ENCODE data around the gene COQ10B. TPM values are rescaled to one million over a fixed set of nuclear protein-coding genes. Genes with fewer than 3 reads are reported as not detected.

The COQ10B gene
- total and polyA plus RNA-seq, 2 of the 4 experiments (the other 2 are of a cell fraction), result 9.5 to 28.7 TPM

- Histone ChIP-seq H2BK5ac (ENCODE audit: low read depth, low read length, poor library complexity, severe bottlenecking) (peak overlapping the region; percentile 79), H3K9me1 (ENCODE audit: insufficient read depth, low read length) (peaks cover under 1% of the 10 kb centered on the region; the same call in 1 of the 2 replicates), H2BK120ac (ENCODE audit: low read depth, low read length) (peak overlapping the region; percentile 3; the same call in 1 of the 2 replicates), H2AK5ac (ENCODE audit: low read depth, low read length) (no peak overlapping the region), H4K91ac (ENCODE audit: insufficient read depth, low read depth, low read length) (peak overlapping the region; percentile 76; the same call in 1 of the 2 replicates), H3K27me3 (ENCODE audit: control insufficient read depth, insufficient read depth, low read length) (no peaks in the 10 kb centered on the region), H2AK9ac (replicated peaks; ENCODE audit: low read depth, low read length, poor library complexity) (peak overlapping the region; percentile 84), H3K27ac (ENCODE audit: insufficient read depth, low read length) (peak overlapping the region; percentile 92), H4K5ac (ENCODE audit: low read depth, low read length) (no peak overlapping the region; the same call in 1 of the 2 replicates), H2AFZ (replicated peaks; ENCODE audit: low read length, poor library complexity) (peak overlapping the region; percentile 97), H2BK20ac (ENCODE audit: low read depth, low read length) (no peak overlapping the region), H3K36me3 (ENCODE audit: control insufficient read depth, insufficient read depth, low read length) (peaks cover under 1% of the 10 kb centered on the region; the same call in 1 of the 2 replicates), H3K56ac (ENCODE audit: extremely low read depth, insufficient read depth, low read length) (peak overlapping the region; percentile 45), H3K23ac (ENCODE audit: low read depth, low read length) (peak overlapping the region; percentile 61), H3K4me1 (ENCODE audit: control insufficient read depth, insufficient read depth, low read length) (no peaks in the 10 kb centered on the region), H2BK15ac (ENCODE audit: low read depth, low read length) (no peak overlapping the region), H3K4me3 (ENCODE audit: insufficient read depth, low read depth, low read length) (peak overlapping the region; percentile 70), H3K9me3 (ENCODE audit: control insufficient read depth, insufficient read depth, low read length) (no peaks in the 10 kb centered on the region), H3K79me1 (ENCODE audit: low read depth in 1 of 2, low read length in 2 of 2) (peaks cover 4 to 15% of the 10 kb centered on the region in 2 experiments; a peak in 3 of 4 replicates), H3K14ac (replicated peaks; ENCODE audit: low read depth, low read length) (peak overlapping the region; percentile 45), H4K20me1 (ENCODE audit: insufficient read depth, low read length) (peaks cover 41% of the 10 kb centered on the region), H3K9ac (ENCODE audit: low read depth, low read length) (peak overlapping the region; percentile 87), H3K4ac (ENCODE audit: low read depth, low read length) (peak overlapping the region; percentile 25; the same call in 1 of the 2 replicates), H4K8ac (ENCODE audit: low read depth in 2 of 2, low read length in 2 of 2) (peak overlapping the region; percentile 35 to 77; a peak in 3 of 4 replicates), H3K18ac (ENCODE audit: low read depth, low read length) (peak overlapping the region; percentile 33; the same call in 1 of the 2 replicates), H3K4me2 (ENCODE audit: low read depth, low read length) (peak overlapping the region; percentile 87)
- intact Hi-C loops (cut with micrococcal nuclease) (loop anchor here (1.0 kb wide), 1 partner anchor 19 kb away; the partner anchor contains the start of gene SF3B1), dilution Hi-C loops (cut with HindIII; ENCODE audit: low sequenced_read_pairs, unreplicated experiment) (no loop called here), in situ Hi-C loops (cut with MboI; ENCODE audit: low sequenced_read_pairs) (no loop called here)
- DNase-seq (peak; percentile 96), ATAC-seq (ENCODE audit: low read depth) (peak; percentile 54)
- no peak for TF ChIP-seq USF2 (IDR thresholded peaks at IDR 0.05; ENCODE audit: low read depth, low read length)
- no peak for TF ChIP-seq NFE2L2 (IDR thresholded peaks at IDR 0.05; ENCODE audit: low read depth, low read length)
- TF ChIP-seq MXI1 (IDR thresholded peaks at IDR 0.05; ENCODE audit: borderline replicate concordance, low read depth, low read length), result 0 out of 2 replicates have a peak, but pooled peaks have one; percentile 33
- TF ChIP-seq SMC3 (IDR thresholded peaks at IDR 0.05; ENCODE audit: low read depth, low read length), result 0 out of 2 replicates have a peak, but pooled peaks have one; percentile 6
- CTCF ChIA-PET, result no interaction called here
- no CpG with 5 or more reads among the region's 11 CpGs for WGBS, 2 experiments (ENCODE audit: extremely low coverage in 2 of 2, insufficient read length in 1 of 2)
- BruUV-seq (replicated peaks), result TSS peak; percentile 70
- POLR2A ChIA-PET (ENCODE audit: unreplicated experiment), result no interaction called here
Measured at GRCh38 chr2:197453914-197454398, 604 bp downstream of the COQ10B start.

Measured in IMR-90 (cell line).